ENCODE data around the gene PACS2.
A peak's percentile ranks its signal among the peaks of the same experiment; 100 is the strongest.

The PACS2 gene

GRCh38 chr14:105427412-105427811, 112.9 kb downstream of the PACS2 start:
- TF ChIP-seq USF1 (IDR thresholded peaks at IDR 0.05), result no peak
- TF ChIP-seq TEAD4 (IDR thresholded peaks at IDR 0.05), result no peak
- TF ChIP-seq YY1 (IDR thresholded peaks at IDR 0.05; ENCODE audit: low read depth), result no peak
- TF ChIP-seq FOXM1 (IDR thresholded peaks at IDR 0.05; ENCODE audit: borderline replicate concordance, low read depth), result no peak
- TF ChIP-seq, protein P1, sequence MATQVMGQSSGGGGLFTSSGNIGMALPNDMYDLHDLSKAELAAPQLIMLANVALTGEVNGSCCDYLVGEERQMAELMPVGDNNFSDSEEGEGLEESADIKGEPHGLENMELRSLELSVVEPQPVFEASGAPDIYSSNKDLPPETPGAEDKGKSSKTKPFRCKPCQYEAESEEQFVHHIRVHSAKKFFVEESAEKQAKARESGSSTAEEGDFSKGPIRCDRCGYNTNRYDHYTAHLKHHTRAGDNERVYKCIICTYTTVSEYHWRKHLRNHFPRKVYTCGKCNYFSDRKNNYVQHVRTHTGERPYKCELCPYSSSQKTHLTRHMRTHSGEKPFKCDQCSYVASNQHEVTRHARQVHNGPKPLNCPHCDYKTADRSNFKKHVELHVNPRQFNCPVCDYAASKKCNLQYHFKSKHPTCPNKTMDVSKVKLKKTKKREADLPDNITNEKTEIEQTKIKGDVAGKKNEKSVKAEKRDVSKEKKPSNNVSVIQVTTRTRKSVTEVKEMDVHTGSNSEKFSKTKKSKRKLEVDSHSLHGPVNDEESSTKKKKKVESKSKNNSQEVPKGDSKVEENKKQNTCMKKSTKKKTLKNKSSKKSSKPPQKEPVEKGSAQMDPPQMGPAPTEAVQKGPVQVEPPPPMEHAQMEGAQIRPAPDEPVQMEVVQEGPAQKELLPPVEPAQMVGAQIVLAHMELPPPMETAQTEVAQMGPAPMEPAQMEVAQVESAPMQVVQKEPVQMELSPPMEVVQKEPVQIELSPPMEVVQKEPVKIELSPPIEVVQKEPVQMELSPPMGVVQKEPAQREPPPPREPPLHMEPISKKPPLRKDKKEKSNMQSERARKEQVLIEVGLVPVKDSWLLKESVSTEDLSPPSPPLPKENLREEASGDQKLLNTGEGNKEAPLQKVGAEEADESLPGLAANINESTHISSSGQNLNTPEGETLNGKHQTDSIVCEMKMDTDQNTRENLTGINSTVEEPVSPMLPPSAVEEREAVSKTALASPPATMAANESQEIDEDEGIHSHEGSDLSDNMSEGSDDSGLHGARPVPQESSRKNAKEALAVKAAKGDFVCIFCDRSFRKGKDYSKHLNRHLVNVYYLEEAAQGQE (IDR thresholded peaks at IDR 0.05; ENCODE audit: low read depth), result no peak

- TF ChIP-seq RAD21 (IDR thresholded peaks at IDR 0.05; ENCODE audit: low read depth), result no peak
- no peak for TF ChIP-seq ZBTB7A (IDR thresholded peaks at IDR 0.05; ENCODE audit: low read depth)
- TF ChIP-seq, protein P2, sequence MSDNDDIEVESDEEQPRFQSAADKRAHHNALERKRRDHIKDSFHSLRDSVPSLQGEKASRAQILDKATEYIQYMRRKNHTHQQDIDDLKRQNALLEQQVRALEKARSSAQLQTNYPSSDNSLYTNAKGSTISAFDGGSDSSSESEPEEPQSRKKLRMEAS (IDR thresholded peaks at IDR 0.05), result no peak
- no peak for TF ChIP-seq TAF1 (IDR thresholded peaks at IDR 0.05; ENCODE audit: low read depth)
- TF ChIP-seq YY1 (IDR thresholded peaks at IDR 0.05; ENCODE audit: low read depth), result no peak
- no peak for TF ChIP-seq CREB1 (IDR thresholded peaks at IDR 0.05; ENCODE audit: low read depth)
- TF ChIP-seq USF1 (IDR thresholded peaks at IDR 0.05), result no peak
- no peak for TF ChIP-seq CEBPB (IDR thresholded peaks at IDR 0.05)
- no peak for TF ChIP-seq NFIC (IDR thresholded peaks at IDR 0.05)
- no peak for TF ChIP-seq TCF12 (IDR thresholded peaks at IDR 0.05; ENCODE audit: low read depth)
- no peak for TF ChIP-seq TEAD4 (IDR thresholded peaks at IDR 0.05)
- TF ChIP-seq EGR1 (IDR thresholded peaks at IDR 0.05), result no peak
- TF ChIP-seq EP300 (IDR thresholded peaks at IDR 0.05; ENCODE audit: borderline replicate concordance), result no peak
- TF ChIP-seq, protein P1 (IDR thresholded peaks at IDR 0.05; ENCODE audit: low read depth), result no peak
- no peak for TF ChIP-seq FOXM1 (IDR thresholded peaks at IDR 0.05; ENCODE audit: borderline replicate concordance, low read depth)
These were observed 113.5 kb downstream of the PACS2 start for GRCh38 chr14:105427936-105428485.

DNA sequence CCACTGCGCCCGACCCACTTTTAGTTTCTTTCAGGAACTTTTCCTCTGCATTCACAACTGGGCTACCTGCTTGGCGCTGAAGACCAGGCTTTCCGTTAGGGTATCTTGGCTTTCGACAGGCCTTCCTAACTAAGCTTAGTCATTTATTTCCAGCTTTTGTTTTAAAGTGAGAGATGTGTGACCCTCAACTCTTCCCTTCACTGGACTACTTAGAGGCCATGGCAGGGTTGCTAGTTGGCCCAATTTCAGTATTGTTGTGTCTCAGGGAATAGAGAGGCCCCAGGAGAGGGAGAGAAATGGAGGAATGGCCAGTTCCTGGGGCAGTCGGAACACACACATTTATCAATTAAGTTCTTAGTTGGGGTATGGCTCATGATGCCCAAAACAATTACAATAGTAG, 115.5 kb downstream of the PACS2 start:
- TF ChIP-seq TCF12 (IDR thresholded peaks at IDR 0.05; ENCODE audit: low read depth), result no peak
- TF ChIP-seq, protein P2 (IDR thresholded peaks at IDR 0.05), result no peak
- TF ChIP-seq, protein P1 (IDR thresholded peaks at IDR 0.05; ENCODE audit: low read depth), result no peak
- TF ChIP-seq FOXM1 (IDR thresholded peaks at IDR 0.05; ENCODE audit: borderline replicate concordance, low read depth), result no peak
- TF ChIP-seq CREB1 (IDR thresholded peaks at IDR 0.05; ENCODE audit: low read depth), result no peak
- no peak for TF ChIP-seq ZBTB7A (IDR thresholded peaks at IDR 0.05; ENCODE audit: low read depth)
- TF ChIP-seq TEAD4 (IDR thresholded peaks at IDR 0.05), result no peak
- no peak for TF ChIP-seq NFIC (IDR thresholded peaks at IDR 0.05)
- TF ChIP-seq TAF1 (IDR thresholded peaks at IDR 0.05; ENCODE audit: low read depth), result no peak
- no peak for TF ChIP-seq YY1 (IDR thresholded peaks at IDR 0.05; ENCODE audit: low read depth)
- TF ChIP-seq RAD21 (IDR thresholded peaks at IDR 0.05; ENCODE audit: low read depth), result no peak
- no peak for TF ChIP-seq CEBPB (IDR thresholded peaks at IDR 0.05)
- no peak for TF ChIP-seq USF1 (IDR thresholded peaks at IDR 0.05)
- TF ChIP-seq EP300 (IDR thresholded peaks at IDR 0.05; ENCODE audit: borderline replicate concordance), result no peak
- TF ChIP-seq EGR1 (IDR thresholded peaks at IDR 0.05), result no peak

DNA sequence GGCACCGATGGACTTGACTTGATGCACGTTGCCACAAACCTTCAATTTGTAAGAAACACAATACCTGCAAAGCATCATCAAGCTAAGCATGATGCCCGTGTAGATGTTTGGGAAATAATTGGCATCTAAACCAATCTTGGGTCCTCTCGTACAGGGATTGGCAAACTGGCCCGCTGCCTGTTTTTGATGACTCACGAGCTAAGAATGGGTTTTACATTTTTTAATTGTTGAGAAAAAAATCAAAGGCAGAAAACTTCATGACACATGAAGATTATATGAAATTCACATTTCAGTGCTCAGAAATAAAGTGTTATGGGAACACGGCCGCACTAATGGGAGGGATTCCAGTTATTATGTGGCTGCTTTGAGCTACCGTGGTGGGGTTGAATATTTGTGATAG, 116.0 kb downstream of the PACS2 start:
- TF ChIP-seq, protein P2 (IDR thresholded peaks at IDR 0.05), result no peak
- no peak for TF ChIP-seq TCF12 (IDR thresholded peaks at IDR 0.05; ENCODE audit: low read depth)
- TF ChIP-seq CEBPB (IDR thresholded peaks at IDR 0.05), result 0 out of 2 replicates have a peak, but pooled peaks have one; percentile 5
- peak; percentile 13 for TF ChIP-seq TEAD4 (IDR thresholded peaks at IDR 0.05)
- TF ChIP-seq FOXM1 (IDR thresholded peaks at IDR 0.05; ENCODE audit: borderline replicate concordance, low read depth), result no peak
- TF ChIP-seq, protein P1 (IDR thresholded peaks at IDR 0.05; ENCODE audit: low read depth), result no peak
- TF ChIP-seq EP300 (IDR thresholded peaks at IDR 0.05; ENCODE audit: borderline replicate concordance), result no peak
- no peak for TF ChIP-seq YY1 (IDR thresholded peaks at IDR 0.05; ENCODE audit: low read depth)
- TF ChIP-seq TAF1 (IDR thresholded peaks at IDR 0.05; ENCODE audit: low read depth), result no peak
- peak; percentile 69 for TF ChIP-seq NFIC (IDR thresholded peaks at IDR 0.05)
- TF ChIP-seq RAD21 (IDR thresholded peaks at IDR 0.05; ENCODE audit: low read depth), result no peak
- no peak for TF ChIP-seq USF1 (IDR thresholded peaks at IDR 0.05)

Measured in Ishikawa (cell line).